ENCODE results near the gene NDUFA6. TPM values are rescaled to one million over a fixed set of nuclear protein-coding genes. Genes with fewer than 3 reads are reported as not detected.

The NDUFA6 gene
- total and polyA plus RNA-seq, 2 of the 13 experiments (the other 11 are each of a cell fraction or from before 2014, with no cell fraction given): 68.5 to 87.8 TPM

DNA sequence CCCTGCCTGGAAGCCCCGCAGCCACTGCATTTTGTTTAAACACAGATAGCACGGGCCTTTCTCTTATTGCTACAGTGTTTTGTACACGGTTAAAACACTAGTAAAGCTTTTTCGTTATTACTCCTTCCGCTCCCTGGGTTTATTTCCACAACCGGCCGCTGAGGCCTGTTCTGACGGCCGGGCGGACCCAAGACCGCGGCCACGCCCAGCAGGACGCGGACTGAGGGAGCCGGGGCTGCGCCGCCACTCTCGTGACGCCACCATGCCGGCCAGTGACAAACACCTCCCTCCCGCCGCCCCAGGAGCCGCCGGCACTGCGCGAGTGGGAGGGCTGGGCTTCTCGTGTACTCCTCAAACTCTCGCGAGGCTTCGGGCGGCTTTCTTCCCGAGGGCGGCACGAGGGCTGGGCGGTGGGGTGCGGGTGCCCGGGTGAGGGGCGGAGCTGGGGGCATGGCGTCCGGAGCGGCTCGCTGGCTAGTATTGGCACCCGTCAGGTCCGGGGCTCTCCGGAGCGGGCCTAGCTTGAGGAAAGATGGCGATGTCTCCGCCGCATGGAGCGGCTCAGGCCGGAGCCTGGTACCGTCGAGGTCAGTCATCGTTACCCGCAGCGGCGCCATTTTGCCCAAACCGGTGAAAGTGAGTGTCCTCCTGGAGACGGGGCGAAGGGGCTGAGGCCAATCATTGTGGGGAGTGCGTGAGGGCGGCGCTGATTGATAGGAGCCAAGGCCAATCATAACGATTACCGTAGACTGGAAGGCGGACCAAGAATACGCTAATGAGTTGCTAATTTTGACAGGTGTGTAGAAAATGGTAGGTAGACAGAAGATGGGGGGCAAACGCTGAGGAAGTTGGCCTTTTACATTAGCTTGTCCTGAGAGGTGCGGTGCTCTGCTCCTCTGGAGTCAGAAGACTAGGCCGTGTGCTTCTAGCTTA lies 11.0 kb downstream of the NDUFA6 start, which contains the start of gene SMDT1 (continued):
- TF ChIP-seq ASH2L (IDR thresholded peaks at IDR 0.05; ENCODE audit: insufficient read length, low read depth, low read length) (peak; percentile 96), XRCC5 (optimal IDR thresholded peaks at IDR 0.05; ENCODE audit: low read length) (no peak), ZNF747 (CRISPR knock-in tag; IDR thresholded peaks at IDR 0.05; ENCODE audit: borderline replicate concordance) (0 out of 2 replicates have a peak, but pooled peaks have one; percentile 18), ZNF878 (CRISPR knock-in tag; IDR thresholded peaks at IDR 0.05) (peak; percentile 77), ZNF558 (CRISPR knock-in tag; IDR thresholded peaks at IDR 0.05; ENCODE audit: borderline replicate concordance) (no peak; the same call in 1 of the 2 replicates), NPAS2 (CRISPR knock-in tag; IDR thresholded peaks at IDR 0.05; ENCODE audit: borderline replicate concordance) (no peak), SCMH1 (CRISPR knock-in tag; IDR thresholded peaks at IDR 0.05; ENCODE audit: borderline replicate concordance) (no peak), ZBTB38 (CRISPR knock-in tag; IDR thresholded peaks at IDR 0.05) (peak; percentile 63; the same call in 1 of the 2 replicates), ZNF652 (CRISPR knock-in tag; IDR thresholded peaks at IDR 0.05; ENCODE audit: borderline replicate concordance, low read depth) (no peak; the same call in 1 of the 2 replicates), ISL2 (CRISPR knock-in tag; IDR thresholded peaks at IDR 0.05) (peak; percentile 56; the same call in 1 of the 2 replicates), ZNF703 (CRISPR knock-in tag; IDR thresholded peaks at IDR 0.05; ENCODE audit: borderline replicate concordance) (no peak), ATF1 (CRISPR knock-in tag; IDR thresholded peaks at IDR 0.05) (no peak), RORA (CRISPR knock-in tag; IDR thresholded peaks at IDR 0.05) (no peak)
- TF ChIP-seq, protein P1, sequence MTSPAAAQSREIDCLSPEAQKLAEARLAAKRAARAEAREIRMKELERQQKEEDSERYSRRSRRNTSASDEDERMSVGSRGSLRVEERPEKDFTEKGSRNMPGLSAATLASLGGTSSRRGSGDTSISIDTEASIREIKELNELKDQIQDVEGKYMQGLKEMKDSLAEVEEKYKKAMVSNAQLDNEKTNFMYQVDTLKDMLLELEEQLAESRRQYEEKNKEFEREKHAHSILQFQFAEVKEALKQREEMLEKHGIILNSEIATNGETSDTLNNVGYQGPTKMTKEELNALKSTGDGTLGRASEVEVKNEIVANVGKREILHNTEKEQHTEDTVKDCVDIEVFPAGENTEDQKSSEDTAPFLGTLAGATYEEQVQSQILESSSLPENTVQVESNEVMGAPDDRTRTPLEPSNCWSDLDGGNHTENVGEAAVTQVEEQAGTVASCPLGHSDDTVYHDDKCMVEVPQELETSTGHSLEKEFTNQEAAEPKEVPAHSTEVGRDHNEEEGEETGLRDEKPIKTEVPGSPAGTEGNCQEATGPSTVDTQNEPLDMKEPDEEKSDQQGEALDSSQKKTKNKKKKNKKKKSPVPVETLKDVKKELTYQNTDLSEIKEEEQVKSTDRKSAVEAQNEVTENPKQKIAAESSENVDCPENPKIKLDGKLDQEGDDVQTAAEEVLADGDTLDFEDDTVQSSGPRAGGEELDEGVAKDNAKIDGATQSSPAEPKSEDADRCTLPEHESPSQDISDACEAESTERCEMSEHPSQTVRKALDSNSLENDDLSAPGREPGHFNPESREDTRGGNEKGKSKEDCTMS (CRISPR knock-in tag; conservative IDR thresholded peaks at IDR 0.05): no peak
- TF ChIP-seq, protein P2, sequence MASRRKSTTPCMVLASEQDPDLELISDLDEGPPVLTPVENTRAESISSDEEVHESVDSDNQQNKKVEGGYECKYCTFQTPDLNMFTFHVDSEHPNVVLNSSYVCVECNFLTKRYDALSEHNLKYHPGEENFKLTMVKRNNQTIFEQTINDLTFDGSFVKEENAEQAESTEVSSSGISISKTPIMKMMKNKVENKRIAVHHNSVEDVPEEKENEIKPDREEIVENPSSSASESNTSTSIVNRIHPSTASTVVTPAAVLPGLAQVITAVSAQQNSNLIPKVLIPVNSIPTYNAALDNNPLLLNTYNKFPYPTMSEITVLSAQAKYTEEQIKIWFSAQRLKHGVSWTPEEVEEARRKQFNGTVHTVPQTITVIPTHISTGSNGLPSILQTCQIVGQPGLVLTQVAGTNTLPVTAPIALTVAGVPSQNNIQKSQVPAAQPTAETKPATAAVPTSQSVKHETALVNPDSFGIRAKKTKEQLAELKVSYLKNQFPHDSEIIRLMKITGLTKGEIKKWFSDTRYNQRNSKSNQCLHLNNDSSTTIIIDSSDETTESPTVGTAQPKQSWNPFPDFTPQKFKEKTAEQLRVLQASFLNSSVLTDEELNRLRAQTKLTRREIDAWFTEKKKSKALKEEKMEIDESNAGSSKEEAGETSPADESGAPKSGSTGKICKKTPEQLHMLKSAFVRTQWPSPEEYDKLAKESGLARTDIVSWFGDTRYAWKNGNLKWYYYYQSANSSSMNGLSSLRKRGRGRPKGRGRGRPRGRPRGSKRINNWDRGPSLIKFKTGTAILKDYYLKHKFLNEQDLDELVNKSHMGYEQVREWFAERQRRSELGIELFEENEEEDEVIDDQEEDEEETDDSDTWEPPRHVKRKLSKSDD (CRISPR knock-in tag; IDR thresholded peaks at IDR 0.05; ENCODE audit: low read depth): peak; percentile 89
- TF ChIP-seq, protein P3, sequence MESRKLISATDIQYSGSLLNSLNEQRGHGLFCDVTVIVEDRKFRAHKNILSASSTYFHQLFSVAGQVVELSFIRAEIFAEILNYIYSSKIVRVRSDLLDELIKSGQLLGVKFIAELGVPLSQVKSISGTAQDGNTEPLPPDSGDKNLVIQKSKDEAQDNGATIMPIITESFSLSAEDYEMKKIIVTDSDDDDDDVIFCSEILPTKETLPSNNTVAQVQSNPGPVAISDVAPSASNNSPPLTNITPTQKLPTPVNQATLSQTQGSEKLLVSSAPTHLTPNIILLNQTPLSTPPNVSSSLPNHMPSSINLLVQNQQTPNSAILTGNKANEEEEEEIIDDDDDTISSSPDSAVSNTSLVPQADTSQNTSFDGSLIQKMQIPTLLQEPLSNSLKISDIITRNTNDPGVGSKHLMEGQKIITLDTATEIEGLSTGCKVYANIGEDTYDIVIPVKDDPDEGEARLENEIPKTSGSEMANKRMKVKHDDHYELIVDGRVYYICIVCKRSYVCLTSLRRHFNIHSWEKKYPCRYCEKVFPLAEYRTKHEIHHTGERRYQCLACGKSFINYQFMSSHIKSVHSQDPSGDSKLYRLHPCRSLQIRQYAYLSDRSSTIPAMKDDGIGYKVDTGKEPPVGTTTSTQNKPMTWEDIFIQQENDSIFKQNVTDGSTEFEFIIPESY (CRISPR knock-in tag; IDR thresholded peaks at IDR 0.05): no peak

Data from HepG2 (cell line).